Pancreas (tissue), 10 donors: ENCODE data around the gene ABCG1. TPM values are rescaled to one million over a fixed set of nuclear protein-coding genes. Genes with fewer than 3 reads are reported as not detected.

ENCODE experiments used
- ATAC-seq, 4 donors: fragments of 200-7000 bp; cut with Tn5 transposase; one replicate each; pipeline versions ENCODE4 v1.8.0 to v1.9.1; 2020; ENCODE audit warnings: mild to moderate bottlenecking in 4 of 4, moderate library complexity in 4 of 4
- DNase-seq, 6 donors: peaks; one replicate each; pipeline ENCODE4 v3.0.0-alpha.2; 2020
- FAIRE-seq: peaks from 2 replicates; lab custom pipeline; 2012; peaks lifted over from hg19 to GRCh38; lab: Jason Lieb, UNC
- H3K27ac ChIP-seq, 4 donors: fragments of 200-600 bp; sonication (generic); 1 replicate in 3 of 4; 2 replicates in 1 of 4; pipeline versions ENCODE4 v1.5.0 to v1.8.0; 2020
- H3K27me3 ChIP-seq, 4 donors: fragments of 200-600 bp; one replicate each; pipeline ENCODE4 v1.8.0; 2021
- H3K36me3 ChIP-seq, 3 donors: fragments of 200-600 bp; sonication (generic) in 1 of 3; one replicate each; pipeline versions ENCODE4 v1.5.0 to v1.8.0; 2020 to 2021
- H3K4me1 ChIP-seq, 3 donors: fragments of 200-600 bp; one replicate each; pipeline ENCODE4 v1.8.0; 2021
- H3K4me3 ChIP-seq, 4 donors: fragments of 200-600 bp; sonication (generic) in 2 of 4; one replicate each; pipeline versions ENCODE4 v1.5.0 to v1.8.0; 2020 to 2021
- H3K9me3 ChIP-seq, 4 donors: fragments of 200-600 bp; one replicate each; pipeline ENCODE4 v1.8.0; 2021
- WGBS, 2 donors: extraction: QIAGEN DNeasy Blood & Tissue Kit; methylation state at CpG; one replicate each; pipeline ENCODE4 v1.1.7; 2013; 5-methylcytosine and 5-hydroxymethylcytosine counted together
- intact Hi-C, 3 donors: fragments of 100-400 bp; cut with DNase I; formaldehyde crosslinking; loops; one replicate each; pipeline versions ENCODE4 v1.11.1 to v1.14.2; 2022
- polyA plus RNA-seq, 2 donors: library from polyadenylated mRNA; stranded (reverse); fragments of 200-250 nt; gene quantifications; one replicate each; pipeline ENCODE4 v1.2.3, GENCODE V29; 2013
- total RNA-seq, 6 donors: library from RNA; stranded (reverse); fragmentation: NEBNext Ultra II Directional in 4 of 6; extraction: Animal tissue kit (Norgen Biotek cat#: 25700) in 4 of 6; gene quantifications; one replicate each; pipeline versions ENCODE4 v1.2.1 to v1.2.4, GENCODE V29; 2021 to 2023
- TF ChIP-seq, protein P1 (sequence below), 4 donors: fragments of 200-600 bp; sonication (generic) in 3 of 4; IDR thresholded peaks; one replicate each; pipeline versions ENCODE4 v1.5.0 to v1.8.0; 2021; ENCODE audit warnings: antibody characterized with exemption in 4 of 4
- donor health status: healthy with polysubstance abuse.
- donor health status: DM: no; HTN: no; CAD: no; lungs with moderate emphysema.
- donor health status: DM: no; HTN: no; CAD: no.
- donor health status: control.
- donor health status: control.
- donor health status: Bipolar disorder and iron deficiency.
- donor health status: DM: yes; HTN: yes; CAD: no.
- donor health status: DM: no; HTN: no; CAD: no.
- donor health status: DM: no; HTN: no; CAD: no.
- donor health status: DM: yes; HTN: yes; CAD: no.

ABCG1 gene
- total and polyA plus RNA-seq, 8 donors, result 1.6 to 10.3 (median 4.2) TPM

DNA sequence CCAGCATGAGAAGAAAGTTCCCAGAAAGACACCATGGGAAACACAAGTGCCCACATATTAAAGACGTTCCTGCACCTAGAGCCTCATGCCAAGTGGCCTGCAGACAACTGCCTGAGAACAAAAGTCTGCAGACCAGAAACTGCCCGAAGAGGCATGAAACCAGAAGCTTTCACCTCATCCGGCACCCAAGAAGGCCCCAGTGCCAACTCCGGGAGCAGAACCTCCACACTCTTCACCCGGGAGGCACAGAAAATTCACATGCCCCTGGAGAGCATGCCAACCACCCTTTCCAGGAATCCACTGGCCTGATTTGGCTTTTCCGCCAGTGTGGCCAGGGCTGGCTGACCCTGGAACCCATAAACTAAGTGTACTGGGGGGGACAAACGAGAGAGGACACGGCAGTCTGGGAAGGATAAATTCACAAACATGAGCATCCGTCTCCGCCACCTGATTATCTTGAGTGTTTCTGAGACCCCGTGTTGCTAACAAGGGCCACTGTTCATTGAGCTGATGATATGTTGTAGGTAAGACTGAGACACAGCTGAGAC, 125.1 kb downstream of the ABCG1 start:
- intact Hi-C loops, result no loop called here
- FAIRE-seq, result no peak
- Histone ChIP-seq H3K27me3 (no peaks in the 10 kb centered on the region), H3K27ac (no peak overlapping the region), H3K9me3 (no peaks in the 10 kb centered on the region), H3K36me3 (no peaks in the 10 kb centered on the region), H3K4me3 (no peak overlapping the region), H3K4me1 (no peaks in the 10 kb centered on the region)
- ATAC-seq, result no peak
- TF ChIP-seq, protein P1, sequence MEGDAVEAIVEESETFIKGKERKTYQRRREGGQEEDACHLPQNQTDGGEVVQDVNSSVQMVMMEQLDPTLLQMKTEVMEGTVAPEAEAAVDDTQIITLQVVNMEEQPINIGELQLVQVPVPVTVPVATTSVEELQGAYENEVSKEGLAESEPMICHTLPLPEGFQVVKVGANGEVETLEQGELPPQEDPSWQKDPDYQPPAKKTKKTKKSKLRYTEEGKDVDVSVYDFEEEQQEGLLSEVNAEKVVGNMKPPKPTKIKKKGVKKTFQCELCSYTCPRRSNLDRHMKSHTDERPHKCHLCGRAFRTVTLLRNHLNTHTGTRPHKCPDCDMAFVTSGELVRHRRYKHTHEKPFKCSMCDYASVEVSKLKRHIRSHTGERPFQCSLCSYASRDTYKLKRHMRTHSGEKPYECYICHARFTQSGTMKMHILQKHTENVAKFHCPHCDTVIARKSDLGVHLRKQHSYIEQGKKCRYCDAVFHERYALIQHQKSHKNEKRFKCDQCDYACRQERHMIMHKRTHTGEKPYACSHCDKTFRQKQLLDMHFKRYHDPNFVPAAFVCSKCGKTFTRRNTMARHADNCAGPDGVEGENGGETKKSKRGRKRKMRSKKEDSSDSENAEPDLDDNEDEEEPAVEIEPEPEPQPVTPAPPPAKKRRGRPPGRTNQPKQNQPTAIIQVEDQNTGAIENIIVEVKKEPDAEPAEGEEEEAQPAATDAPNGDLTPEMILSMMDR (IDR thresholded peaks at IDR 0.05), result no peak
- WGBS, 2 donors, result 81 to 83% methylated on average over 11 of the region's 11 CpGs
- no peak for DNase-seq

DNA sequence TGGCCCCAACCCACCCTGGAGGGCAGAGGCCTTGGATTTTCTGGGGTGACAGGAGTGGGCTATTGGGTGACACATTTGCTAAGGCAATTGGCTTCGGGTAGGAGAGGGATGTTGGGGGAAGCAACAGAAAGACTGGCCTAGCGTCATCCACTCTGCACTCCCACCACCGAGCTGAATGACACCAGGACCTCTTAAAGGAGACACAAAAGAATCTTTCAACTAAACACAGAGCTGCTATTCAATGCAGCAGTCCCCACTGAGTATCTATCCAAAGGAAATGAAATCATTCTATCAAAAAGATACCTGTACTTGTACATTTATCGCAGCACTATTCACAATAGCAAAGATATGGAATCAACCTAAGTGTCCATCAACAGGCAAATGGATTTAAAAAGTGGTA, 125.7 kb downstream of the ABCG1 start:
- 65 to 71% methylated on average over 4 of the region's 4 CpGs for WGBS, 2 donors

DNA sequence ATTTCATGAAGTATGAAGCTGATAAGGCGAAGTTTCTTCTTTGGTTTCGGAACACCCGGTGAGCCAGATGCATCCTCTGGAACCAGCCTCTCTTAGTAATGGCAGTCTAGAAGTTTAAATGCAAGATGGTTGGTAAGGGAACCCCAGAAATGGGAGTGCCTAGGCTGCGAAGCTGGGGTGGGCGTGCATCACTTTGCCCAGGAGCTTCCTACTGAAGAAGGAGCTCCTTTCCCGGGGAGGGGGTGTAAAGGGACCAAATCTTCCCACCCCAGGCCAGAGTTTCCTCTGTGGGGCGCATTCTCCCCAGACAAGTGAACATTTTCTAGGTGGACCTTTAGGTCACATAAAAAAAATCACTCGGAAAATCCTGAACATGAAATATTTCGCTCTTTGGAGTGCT, 127.5 kb downstream of the ABCG1 start:
- Histone ChIP-seq H3K4me3 (no peak overlapping the region), H3K27ac (no peak overlapping the region), H3K9me3 (no peaks in the 10 kb centered on the region), H3K4me1 (no peaks in the 10 kb centered on the region), H3K27me3 (no peaks in the 10 kb centered on the region), H3K36me3 (no peaks in the 10 kb centered on the region)
- ATAC-seq (no peak), DNase-seq (no peak), FAIRE-seq (no peak)
- TF ChIP-seq, protein P1 (IDR thresholded peaks at IDR 0.05), result no peak
- WGBS, 2 donors, result 83 to 92% methylated on average over 9 of the region's 9 CpGs
- intact Hi-C loops, result no loop called here

More for the DNA sequence above, 125.7 kb downstream of the ABCG1 start:
- Histone ChIP-seq H3K4me1 (no peaks in the 10 kb centered on the region), H3K36me3 (no peaks in the 10 kb centered on the region), H3K9me3 (no peaks in the 10 kb centered on the region), H3K4me3 (no peak overlapping the region), H3K27me3 (no peaks in the 10 kb centered on the region), H3K27ac (no peak overlapping the region)
- ATAC-seq (no peak), FAIRE-seq (no peak), DNase-seq (no peak)
- intact Hi-C loops, result no loop called here
- TF ChIP-seq, protein P1 (IDR thresholded peaks at IDR 0.05), result no peak

Other genes with a start within 250 kb of the ABCG1 start
- 1 to 10 TPM; 4.8 to 9.5 (median 8.0) TPM for gene ZBTB21, start 208.8 kb upstream of the ABCG1 start, total RNA-seq
- gene ZBTB21, start 208.8 kb upstream of the ABCG1 start, polyA plus RNA-seq, result 1 to 10 TPM; 2.9 to 3.2 TPM
- under 1 TPM in 1 of 6 donors, not detected in 5; 0.06 TPM for gene UMODL1, start 147.8 kb upstream of the ABCG1 start, total RNA-seq
- under 1 TPM in 1 of 2 donors, not detected in 1; 0.02 TPM for gene UMODL1, start 147.8 kb upstream of the ABCG1 start, polyA plus RNA-seq
- 10 to 100 TPM in 4 of 6 donors, 1 to 10 TPM in 2; 5.9 to 19.9 (median 10.6) TPM for gene TFF3, start 96.3 kb downstream of the ABCG1 start, total RNA-seq
- gene TFF3, start 96.3 kb downstream of the ABCG1 start, polyA plus RNA-seq, result 10 to 100 TPM; 16.5 to 51.9 TPM
- 10 to 100 TPM in 1 of 6 donors, 1 to 10 TPM in 4, under 1 TPM in 1; 0.28 to 11.3 (median 1.5) TPM for gene TFF2, start 131.9 kb downstream of the ABCG1 start, total RNA-seq
- 10 to 100 TPM in 1 of 2 donors, 1 to 10 TPM in 1; 1.8 to 19.6 TPM for gene TFF2, start 131.9 kb downstream of the ABCG1 start, polyA plus RNA-seq
- 10 to 100 TPM in 1 of 6 donors, 1 to 10 TPM in 3, under 1 TPM in 1, not detected in 1; 0.93 to 40.6 (median 2.9) TPM for gene TFF1, start 147.4 kb downstream of the ABCG1 start, total RNA-seq
- 10 to 100 TPM in 1 of 2 donors, under 1 TPM in 1; 0.80 to 10.4 TPM for gene TFF1, start 147.4 kb downstream of the ABCG1 start, polyA plus RNA-seq
- gene TMPRSS3, start 176.9 kb downstream of the ABCG1 start, total RNA-seq, result 10 to 100 TPM in 2 of 6 donors, 1 to 10 TPM in 4; 3.1 to 11.6 (median 7.9) TPM
- gene TMPRSS3, start 176.9 kb downstream of the ABCG1 start, polyA plus RNA-seq, result 10 to 100 TPM in 1 of 2 donors, 1 to 10 TPM in 1; 6.7 to 10.9 TPM
- gene UBASH3A, start 184.8 kb downstream of the ABCG1 start, total RNA-seq, result under 1 TPM in 5 of 6 donors, not detected in 1; 0.26 to 0.40 (median 0.32) TPM
- gene UBASH3A, start 184.8 kb downstream of the ABCG1 start, polyA plus RNA-seq, result under 1 TPM; 0.15 to 0.33 TPM